ENCODE measurements around the gene EXTL1. TPM values are rescaled to one million over a fixed set of nuclear protein-coding genes. Genes with fewer than 3 reads are reported as not detected.

The EXTL1 gene
- total RNA-seq, 4 donors from 2014 or later = 0.08 to 0.81 (median 0.31) TPM; not detected in 1

DNA sequence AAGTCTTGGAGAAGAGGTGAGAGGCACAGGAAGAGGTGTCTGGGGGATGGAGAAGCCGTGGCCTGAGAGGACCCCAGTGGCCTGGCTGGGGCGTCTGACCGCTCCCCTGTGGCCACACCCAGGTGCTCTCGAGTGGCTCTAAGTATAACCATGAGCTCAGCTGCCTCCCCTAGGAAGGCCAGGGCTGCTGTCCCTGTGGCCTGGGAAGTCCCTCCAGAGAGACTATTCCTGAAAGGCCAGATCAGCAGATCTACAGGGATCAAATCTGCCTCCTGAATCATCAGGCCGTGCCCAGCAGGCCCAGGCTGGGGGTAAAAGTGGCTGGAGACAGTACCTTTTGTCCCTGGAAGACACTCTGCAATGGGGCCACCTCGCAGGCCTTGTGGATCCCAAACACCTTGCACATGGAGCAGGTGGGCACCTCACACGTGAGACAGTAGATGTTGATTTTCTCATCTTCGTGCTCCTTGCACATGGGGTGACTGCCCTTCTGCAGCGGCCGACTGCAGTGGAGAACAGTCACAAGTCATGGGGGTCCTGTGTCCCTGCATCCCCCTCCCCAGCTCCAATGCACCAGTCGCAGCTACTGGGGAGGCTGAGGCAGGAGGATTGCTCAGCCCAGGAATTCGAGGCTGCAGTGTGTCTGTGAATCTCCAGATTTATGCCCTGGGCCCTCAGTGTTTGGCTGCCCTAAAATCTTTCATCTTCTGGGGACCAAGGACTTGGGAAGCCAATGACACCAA, 39.4 kb downstream of the EXTL1 start:
- no peaks in the 10 kb centered on the region for H3K36me3 ChIP-seq
- 76 to 100% methylated on average over 1 to 5 of the region's 12 CpGs for WGBS, 2 donors (ENCODE audit: low coverage in 1 of 2)
- ATAC-seq = no peak
- peaks cover 35% of the 10 kb centered on the region for H3K27me3 ChIP-seq
- no peaks in the 10 kb centered on the region for H3K4me1 ChIP-seq
- H3K27ac ChIP-seq = no peak overlapping the region
- no peaks in the 10 kb centered on the region for H3K9me3 ChIP-seq
- H3K4me3 ChIP-seq = no peak overlapping the region
- TF ChIP-seq POLR2AphosphoS5 (IDR thresholded peaks at IDR 0.05) (no peak), EP300 (IDR thresholded peaks at IDR 0.05) (no peak), POLR2A (IDR thresholded peaks at IDR 0.05) (no peak)
- TF ChIP-seq, protein P1, sequence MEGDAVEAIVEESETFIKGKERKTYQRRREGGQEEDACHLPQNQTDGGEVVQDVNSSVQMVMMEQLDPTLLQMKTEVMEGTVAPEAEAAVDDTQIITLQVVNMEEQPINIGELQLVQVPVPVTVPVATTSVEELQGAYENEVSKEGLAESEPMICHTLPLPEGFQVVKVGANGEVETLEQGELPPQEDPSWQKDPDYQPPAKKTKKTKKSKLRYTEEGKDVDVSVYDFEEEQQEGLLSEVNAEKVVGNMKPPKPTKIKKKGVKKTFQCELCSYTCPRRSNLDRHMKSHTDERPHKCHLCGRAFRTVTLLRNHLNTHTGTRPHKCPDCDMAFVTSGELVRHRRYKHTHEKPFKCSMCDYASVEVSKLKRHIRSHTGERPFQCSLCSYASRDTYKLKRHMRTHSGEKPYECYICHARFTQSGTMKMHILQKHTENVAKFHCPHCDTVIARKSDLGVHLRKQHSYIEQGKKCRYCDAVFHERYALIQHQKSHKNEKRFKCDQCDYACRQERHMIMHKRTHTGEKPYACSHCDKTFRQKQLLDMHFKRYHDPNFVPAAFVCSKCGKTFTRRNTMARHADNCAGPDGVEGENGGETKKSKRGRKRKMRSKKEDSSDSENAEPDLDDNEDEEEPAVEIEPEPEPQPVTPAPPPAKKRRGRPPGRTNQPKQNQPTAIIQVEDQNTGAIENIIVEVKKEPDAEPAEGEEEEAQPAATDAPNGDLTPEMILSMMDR (IDR thresholded peaks at IDR 0.05) = no peak

DNA sequence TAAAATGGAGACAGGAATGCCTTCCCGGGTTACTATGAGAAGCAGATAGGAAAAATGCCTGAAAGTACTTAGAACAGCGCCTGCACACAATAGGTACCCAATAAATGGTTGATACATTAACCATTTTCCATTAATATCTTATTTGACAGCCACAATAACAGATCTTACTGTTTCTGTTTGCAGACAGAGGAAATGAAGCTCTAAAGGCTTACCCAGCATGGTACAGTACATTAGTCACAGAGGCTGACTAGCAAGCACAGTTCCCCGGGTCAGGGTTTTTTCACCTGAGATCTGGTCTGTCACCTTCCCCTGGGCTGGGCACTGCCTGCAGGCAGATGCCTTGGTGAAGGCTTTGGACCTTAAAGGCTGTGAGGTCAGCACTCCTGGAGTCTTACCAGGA, 43.0 kb downstream of the EXTL1 start:
- H3K4me1 ChIP-seq = no peaks in the 10 kb centered on the region
- TF ChIP-seq EP300 (IDR thresholded peaks at IDR 0.05) (no peak), POLR2AphosphoS5 (IDR thresholded peaks at IDR 0.05) (no peak), POLR2A (IDR thresholded peaks at IDR 0.05) (no peak)
- TF ChIP-seq, protein P1 (IDR thresholded peaks at IDR 0.05) = no peak
- H3K4me3 ChIP-seq = no peak overlapping the region
- peaks cover 46% of the 10 kb centered on the region for H3K27me3 ChIP-seq
- H3K36me3 ChIP-seq = no peaks in the 10 kb centered on the region
- H3K9me3 ChIP-seq = no peaks in the 10 kb centered on the region
- H3K27ac ChIP-seq = no peak overlapping the region
- 83% methylated on average over 1 to 2 of the region's 3 CpGs for WGBS, 2 donors (ENCODE audit: low coverage in 1 of 2)
- no peak for ATAC-seq

DNA sequence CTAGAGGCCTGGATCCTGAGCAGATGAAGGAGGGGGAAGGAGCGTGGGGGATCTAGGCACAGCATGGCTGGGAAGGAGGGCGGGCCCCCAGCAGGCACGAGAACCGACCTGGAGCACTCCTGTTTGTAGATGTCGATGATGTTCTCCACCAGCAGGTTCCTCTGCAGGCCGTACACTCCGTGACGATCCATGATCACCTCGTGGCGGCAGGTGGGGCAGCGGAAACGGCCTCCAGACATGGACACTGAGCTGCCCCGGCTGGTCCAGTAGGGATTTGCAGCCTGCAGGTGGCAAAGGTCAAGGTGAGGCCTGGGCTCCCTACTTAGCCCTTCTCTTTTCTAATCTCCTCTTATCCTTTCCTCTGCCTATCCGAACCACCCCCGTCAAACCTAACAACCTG, 44.6 kb downstream of the EXTL1 start:
- Histone ChIP-seq H3K27ac (no peak overlapping the region), H3K9me3 (no peaks in the 10 kb centered on the region), H3K27me3 (peaks cover 42% of the 10 kb centered on the region), H3K4me1 (no peaks in the 10 kb centered on the region), H3K36me3 (no peaks in the 10 kb centered on the region), H3K4me3 (no peak overlapping the region)
- ATAC-seq = no peak
- no peak for TF ChIP-seq EP300 (IDR thresholded peaks at IDR 0.05)
- no peak for TF ChIP-seq POLR2A (IDR thresholded peaks at IDR 0.05)
- 98% methylated on average over 11 of the region's 15 CpGs; no CpG with 5 or more reads in 1 of the 2 donors for WGBS, 2 donors (ENCODE audit: low coverage in 1 of 2)

DNA sequence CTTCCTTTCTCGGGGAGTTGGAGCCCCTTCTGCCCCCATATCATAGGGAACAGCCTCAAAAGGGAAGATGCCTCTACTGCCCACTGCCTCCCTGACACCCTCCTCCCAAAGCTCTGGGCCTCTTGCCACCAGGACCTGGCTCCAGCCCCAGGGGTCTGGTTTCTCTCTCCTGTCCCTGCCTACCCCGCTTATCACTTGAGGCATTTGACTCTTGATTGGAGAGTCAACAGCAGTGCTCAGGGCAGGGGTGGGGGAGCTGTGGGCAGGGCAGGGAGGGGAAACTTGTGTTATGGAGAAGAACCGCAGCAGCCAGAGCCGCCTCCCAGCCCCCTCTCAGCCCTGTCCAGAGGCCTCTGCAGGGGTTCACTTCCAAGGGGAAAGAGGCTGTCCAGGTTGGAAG, 45.3 kb downstream of the EXTL1 start:
- no peaks in the 10 kb centered on the region for H3K9me3 ChIP-seq
- H3K27ac ChIP-seq = no peak overlapping the region
- peaks cover 49% of the 10 kb centered on the region for H3K27me3 ChIP-seq
- H3K36me3 ChIP-seq = no peaks in the 10 kb centered on the region
- no peak for TF ChIP-seq EP300 (IDR thresholded peaks at IDR 0.05)
- TF ChIP-seq, protein P1 (IDR thresholded peaks at IDR 0.05) = no peak
- no peak for ATAC-seq
- no peak overlapping the region for H3K4me3 ChIP-seq
- no peaks in the 10 kb centered on the region for H3K4me1 ChIP-seq
- WGBS, 2 donors (ENCODE audit: low coverage in 1 of 2) = 60% methylated on average over 1 of the region's 4 CpGs; no CpG with 5 or more reads in 1 of the 2 donors

DNA sequence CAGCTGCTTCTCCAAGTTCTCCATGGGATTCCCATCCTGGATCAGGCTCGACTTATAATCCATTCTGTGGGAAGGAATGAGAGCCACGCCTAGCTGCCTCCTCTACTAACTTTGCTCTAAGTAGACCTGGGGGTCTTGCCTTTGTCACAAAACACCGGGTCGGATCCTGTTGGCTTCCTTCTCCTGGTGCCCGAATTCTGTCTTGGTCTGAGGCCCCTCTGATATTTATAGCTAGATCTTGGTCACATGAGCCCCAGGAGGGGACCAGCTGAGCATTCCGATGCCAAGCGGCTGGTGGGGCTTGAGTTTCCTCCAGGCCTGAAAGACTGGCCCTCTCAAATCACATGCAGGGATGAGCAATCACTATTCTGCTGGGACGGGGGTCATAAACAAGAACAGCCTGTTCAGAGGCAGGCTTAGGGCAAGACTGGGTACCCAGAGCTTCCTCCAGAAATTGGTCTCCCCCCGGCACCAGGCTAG, 45.9 kb downstream of the EXTL1 start, which contains the start of gene TRIM63:
TSS of gene TRIM63 (minus strand) at position 199 of the 480 bp plus-strand sequence. CDS start at position 63, 136 bp downstream.
- ATAC-seq = no peak
- Histone ChIP-seq H3K4me3 (no peak within 1 kb of the TSS), H3K4me1 (no peaks in the 10 kb centered on the region), H3K27ac (no peak within 1 kb of the TSS), H3K36me3 (no peaks in the 10 kb centered on the region), H3K9me3 (no peaks in the 10 kb centered on the region), H3K27me3 (peaks cover 55% of the 10 kb centered on the region)
- WGBS, 2 donors (ENCODE audit: low coverage in 1 of 2) = 60% methylated on average over 1 of the region's 9 CpGs; no CpG with 5 or more reads in 1 of the 2 donors
- TF ChIP-seq EP300 (IDR thresholded peaks at IDR 0.05) = no peak
- no peak for TF ChIP-seq POLR2A (IDR thresholded peaks at IDR 0.05)
- no peak for TF ChIP-seq POLR2AphosphoS5 (IDR thresholded peaks at IDR 0.05)

DNA sequence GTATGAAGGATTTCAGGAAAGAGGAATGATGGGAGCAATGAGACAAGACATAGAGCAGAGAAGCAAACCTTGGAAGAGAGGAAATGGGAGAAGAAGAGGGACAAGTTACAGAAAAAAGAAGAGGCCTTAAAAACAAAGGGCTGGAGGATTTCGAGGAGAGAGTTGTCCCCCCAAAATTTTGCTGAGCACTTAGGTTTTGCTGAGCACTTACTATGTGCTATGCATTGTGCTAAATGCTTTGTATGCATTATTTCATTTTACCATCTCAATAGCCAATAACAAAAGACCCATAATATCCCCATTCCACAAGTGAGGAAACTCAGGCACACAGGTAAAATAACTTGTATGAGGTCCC, 48.3 kb downstream of the EXTL1 start:
- 87% methylated on average over 1 of the region's 1 CpG; no CpG with 5 or more reads in 1 of the 2 donors for WGBS, 2 donors (ENCODE audit: low coverage in 1 of 2)

More for the DNA sequence above, 48.3 kb downstream of the EXTL1 start:
- no peaks in the 10 kb centered on the region for H3K4me1 ChIP-seq
- TF ChIP-seq, protein P1 (IDR thresholded peaks at IDR 0.05) = no peak
- no peak for TF ChIP-seq EP300 (IDR thresholded peaks at IDR 0.05)
- no peak for TF ChIP-seq POLR2AphosphoS5 (IDR thresholded peaks at IDR 0.05)
- TF ChIP-seq POLR2A (IDR thresholded peaks at IDR 0.05) = no peak
- H3K4me3 ChIP-seq = no peak overlapping the region
- no peak overlapping the region for H3K27ac ChIP-seq
- peaks cover 69% of the 10 kb centered on the region for H3K27me3 ChIP-seq
- no peaks in the 10 kb centered on the region for H3K9me3 ChIP-seq
- H3K36me3 ChIP-seq = no peaks in the 10 kb centered on the region
- ATAC-seq = no peak
